SK-N-SH (cell line): ENCODE measurements around the gene FOXO1. TPM values are rescaled to one million over a fixed set of nuclear protein-coding genes. Genes with fewer than 3 reads are reported as not detected.

ENCODE experiments used
- CTCF ChIA-PET: fragments of 300-600, 350-600 bp; formaldehyde crosslinking; extraction: SDS; loops from one replicate; lab custom pipeline; 2021; lab: Yijun Ruan, JAX
- POLR2A ChIA-PET: fragments of 350-600 bp; sonication (Branson Sonifier 250); formaldehyde crosslinking; extraction: SDS; loops from one replicate; lab custom pipeline; 2020; ENCODE audit warnings: antibody characterized with exemption, inconsistent platforms; lab: Yijun Ruan, JAX
- DNase-seq: peaks from one replicate; pipeline ENCODE4 v3.0.0; 2012
- H2AFZ ChIP-seq: fragments of 200-600 bp; sonication (generic); 2 replicates; pipeline ENCODE4 v1.8.1; 2016; ENCODE audit warnings: antibody characterized with exemption, mild to moderate bottlenecking, low read depth
- H3F3A ChIP-seq: fragments of 200-600 bp; sonication (generic); replicated peaks from 2 replicates; pipeline ENCODE3; 2016; ENCODE audit warnings: antibody characterized with exemption, mild to moderate bottlenecking; ENCODE audit not compliant: insufficient read depth
- H3K27ac ChIP-seq, 2 experiments: fragments of 200-500 bp in 1 of 2; fragments of 200-600 bp in 1 of 2; sonication (Bioruptor generic) in 1 of 2; sonication (generic), shearing (Covaris generic) in 1 of 2; 2 replicates each; pipeline versions ENCODE4 v1.5.1 to v1.6.1; 2014 to 2016; ENCODE audit warnings: low read depth in 2 of 2, inconsistent platforms in 1 of 2, low read length in 1 of 2, mild to moderate bottlenecking in 1 of 2, mixed read lengths in 1 of 2
- H3K27me3 ChIP-seq: fragments of 200-600 bp; sonication (generic), shearing (Covaris generic); 2 replicates; pipeline ENCODE4 v1.6.1; 2016; ENCODE audit warnings: mixed run types; ENCODE audit not compliant: insufficient read depth
- H3K36me3 ChIP-seq, 2 experiments: fragments of 200-500 bp in 1 of 2; fragments of 200-600 bp in 1 of 2; sonication (Bioruptor generic) in 1 of 2; sonication (generic) in 1 of 2; replicated peaks in 1 of 2; 2 replicates each; pipeline versions ENCODE3 to v1.5.1; 2014 to 2016; ENCODE audit warnings: low read length in 1 of 2, mild to moderate bottlenecking in 1 of 2; ENCODE audit not compliant: insufficient read depth in 2 of 2, control insufficient read depth in 1 of 2
- H3K4me1 ChIP-seq, 2 experiments: fragments of 200-500 bp in 1 of 2; fragments of 200-600 bp in 1 of 2; sonication (Bioruptor generic) in 1 of 2; sonication (generic), shearing (Covaris generic) in 1 of 2; 2 replicates each; pipeline versions ENCODE4 v1.5.1 to v1.6.1; 2014 to 2016; ENCODE audit warnings: low read depth in 1 of 2, low read length in 1 of 2, mixed run types in 1 of 2; ENCODE audit not compliant: insufficient read depth in 2 of 2, control insufficient read depth in 1 of 2
- H3K4me2 ChIP-seq: fragments of 200-600 bp; sonication (generic), shearing (Covaris generic); 2 replicates; pipeline ENCODE4 v1.6.1; 2017; ENCODE audit warnings: mixed run types
- H3K4me3 ChIP-seq, 2 experiments: fragments of 200-500 bp in 1 of 2; fragments of 200-600 bp in 1 of 2; sonication (Bioruptor generic) in 1 of 2; sonication (generic), shearing (Covaris generic) in 1 of 2; 2 replicates each; pipeline versions ENCODE4 v1.5.1 to v1.8.1; 2014 to 2016; ENCODE audit warnings: low read depth in 2 of 2, inconsistent platforms in 1 of 2, low read length in 1 of 2, mild to moderate bottlenecking in 1 of 2, mixed read lengths in 1 of 2, moderate library complexity in 1 of 2
- H3K79me2 ChIP-seq: fragments of 200-600 bp; sonication (generic); 2 replicates; pipeline ENCODE4 v1.8.1; 2017; ENCODE audit warnings: mild to moderate bottlenecking; ENCODE audit not compliant: insufficient read depth
- H3K9ac ChIP-seq: fragments of 200-600 bp; sonication (generic); 2 replicates; pipeline ENCODE4 v1.6.1; 2017; ENCODE audit warnings: mixed run types
- H3K9me2 ChIP-seq: fragments of 200-600 bp; sonication (generic); 2 replicates; pipeline ENCODE4 v1.6.1; 2017; ENCODE audit warnings: mixed run types
- H3K9me3 ChIP-seq: fragments of 200-600 bp; sonication (generic); 2 replicates; pipeline ENCODE4 v1.6.1; 2017; ENCODE audit warnings: mixed run types, mild to moderate bottlenecking, moderate library complexity
- H4K20me1 ChIP-seq: fragments of 200-600 bp; sonication (generic); 2 replicates; pipeline ENCODE4 v1.6.1; 2017; ENCODE audit warnings: mild to moderate bottlenecking, mixed run types; ENCODE audit not compliant: insufficient read depth
- ELF1 ChIP-seq: IDR thresholded peaks from 2 replicates; pipeline ENCODE4 v1.4.0; 2012
- EZH2phosphoT487 ChIP-seq: fragments of 200-600 bp; sonication (generic); IDR thresholded peaks from 2 replicates; pipeline ENCODE4 v1.6.1; 2017; ENCODE audit warnings: low read depth, mixed run types, mild to moderate bottlenecking, antibody characterized with exemption, moderate library complexity, borderline replicate concordance
- FOSL2 ChIP-seq: IDR thresholded peaks from 2 replicates; pipeline ENCODE4 v1.4.0; 2012; ENCODE audit warnings: low read depth, mild to moderate bottlenecking, moderate library complexity, borderline replicate concordance
- FOXJ3 ChIP-seq: sonication (generic); formaldehyde crosslinking; IDR thresholded peaks from 2 replicates; pipeline ENCODE4 v1.5.1; 2020; ENCODE audit warnings: mild to moderate bottlenecking, missing genetic modification reagents
- FOXM1 ChIP-seq: IDR thresholded peaks from 2 replicates; pipeline ENCODE4 v1.4.0; 2012; ENCODE audit warnings: low read depth, mild to moderate bottlenecking
- GABPA ChIP-seq: IDR thresholded peaks from 2 replicates; pipeline ENCODE4 v1.4.0; 2012; ENCODE audit warnings: low read depth, mild to moderate bottlenecking
- GATA2 ChIP-seq: sonication (generic); formaldehyde crosslinking; IDR thresholded peaks from 2 replicates; pipeline ENCODE4 v1.5.0; 2020; ENCODE audit warnings: mild to moderate bottlenecking, missing genetic modification reagents
- MAX ChIP-seq: IDR thresholded peaks from 2 replicates; pipeline ENCODE4 v1.4.0; 2012; ENCODE audit warnings: low read depth
- MXI1 ChIP-seq: IDR thresholded peaks from 2 replicates; pipeline ENCODE4 v1.6.1; 2012; ENCODE audit warnings: mild to moderate bottlenecking, low read depth, low read length, improper control_type of control experiment
- NFIC ChIP-seq: IDR thresholded peaks from 2 replicates; pipeline ENCODE4 v1.4.0; 2012; ENCODE audit warnings: borderline replicate concordance
- RAD21 ChIP-seq: IDR thresholded peaks from 2 replicates; pipeline ENCODE4 v1.6.1; 2012; ENCODE audit warnings: mild to moderate bottlenecking, low read length
- REST ChIP-seq: IDR thresholded peaks from 2 replicates; pipeline ENCODE4 v1.6.1; 2012; ENCODE audit warnings: mild to moderate bottlenecking, low read depth, low read length, moderate library complexity
- SIN3A ChIP-seq: IDR thresholded peaks from 2 replicates; pipeline ENCODE4 v1.6.1; 2012; ENCODE audit warnings: low read depth, mild to moderate bottlenecking, low read length, moderate library complexity, borderline replicate concordance
- SMC3 ChIP-seq: IDR thresholded peaks from 2 replicates; pipeline ENCODE4 v1.6.1; 2012; ENCODE audit warnings: low read depth, low read length, improper control_type of control experiment
- TAF1 ChIP-seq: IDR thresholded peaks from 2 replicates; pipeline ENCODE4 v1.6.1; 2012; ENCODE audit warnings: low read depth, mild to moderate bottlenecking, low read length, moderate library complexity, borderline replicate concordance
- TCF12 ChIP-seq: IDR thresholded peaks from 2 replicates; pipeline ENCODE4 v1.4.0; 2012
- TEAD4 ChIP-seq: IDR thresholded peaks from 2 replicates; pipeline ENCODE4 v1.4.0; 2012; ENCODE audit warnings: mild to moderate bottlenecking, borderline replicate concordance; ENCODE audit not compliant: insufficient read depth
- USF1 ChIP-seq: IDR thresholded peaks from 2 replicates; pipeline ENCODE4 v1.4.0; 2012; ENCODE audit warnings: low read depth, borderline replicate concordance
- USF2 ChIP-seq: fragments of 150-350 bp; IDR thresholded peaks from 2 replicates; pipeline ENCODE4 v1.6.1; 2017; ENCODE audit warnings: antibody characterized with exemption, low read length, low read depth, borderline replicate concordance
- YY1 ChIP-seq: IDR thresholded peaks from 2 replicates; pipeline ENCODE4 v1.4.0; 2012; ENCODE audit warnings: low read depth, mild to moderate bottlenecking
- WGBS: methylation state at CpG from one replicate; pipeline ENCODE4 v1.1.6; 2017; ENCODE audit warnings: low lambda C conversion rate; 5-methylcytosine and 5-hydroxymethylcytosine counted together
- polyA plus RNA-seq, 3 experiments: library from polyadenylated mRNA; depleted of rRNA; stranded (reverse); fragments of >200 nt; gene quantifications; 2 replicates each; pipeline ENCODE4 v1.2.3, GENCODE V29; 2012

Gene FOXO1
- polyA plus RNA-seq, 1 of the 3 experiments (the other 2 are of a cell fraction), result 1.8 TPM

- ChIA-PET POLR2A (interaction anchor here (0.6 kb wide), 1 partner anchor 299 kb away, joined by 3 read pairs; no protein-coding TSS in a partner anchor), CTCF (interaction anchor here (1.2 kb wide), 1 partner anchor 12 kb away, joined by 3 read pairs; no protein-coding TSS in a partner anchor)
- Histone ChIP-seq H3K9ac (no peak overlapping the region), H3K36me3 (no peaks in the 10 kb centered on the region), H3K9me3 (no peaks in the 10 kb centered on the region), H3K27me3 (no peaks in the 10 kb centered on the region), H3F3A (no peaks in the 10 kb centered on the region), H4K20me1 (peaks cover 2% of the 10 kb centered on the region; the same call in 1 of the 2 replicates), H3K27ac (no peak overlapping the region), H2AFZ (no peak overlapping the region), H3K9me2 (no peaks in the 10 kb centered on the region), H3K4me3 (no peak overlapping the region), H3K4me2 (no peak overlapping the region), H3K79me2 (peaks cover 32% of the 10 kb centered on the region), H3K4me1 (peaks cover 2 to 17% of the 10 kb centered on the region in 2 experiments; a peak in 3 of 4 replicates)
- no peak for DNase-seq
- TF ChIP-seq TEAD4, result no peak
- TF ChIP-seq GATA2 (CRISPR knock-in tag), result no peak
- no peak for TF ChIP-seq MXI1
- no peak for TF ChIP-seq USF2
- no peak for TF ChIP-seq USF1
- TF ChIP-seq TCF12, result no peak
- no peak for TF ChIP-seq TAF1
- TF ChIP-seq FOXJ3, result no peak
- no peak for TF ChIP-seq EZH2phosphoT487
- TF ChIP-seq GABPA, result no peak
- 68% methylated on average over 3 of the region's 3 CpGs for WGBS
Measured at GRCh38 chr13:40653527-40654318, 12.7 kb downstream of the FOXO1 start.

- ChIA-PET CTCF (interaction anchor here (0.6 to 1.2 kb wide), 2 partner anchors 13 to 216 kb away, joined by 3 read pairs; no protein-coding TSS in a partner anchor), POLR2A (no interaction called here)
- Histone ChIP-seq H4K20me1 (peaks cover 4% of the 10 kb centered on the region; the same call in 1 of the 2 replicates), H3K4me2 (no peak overlapping the region), H3K4me1 (peaks cover 7 to 15% of the 10 kb centered on the region in 2 experiments; a peak in 3 of 4 replicates), H3K9ac (no peak overlapping the region), H3K9me3 (no peaks in the 10 kb centered on the region), H3K4me3 (no peak overlapping the region), H3K9me2 (no peaks in the 10 kb centered on the region), H3F3A (no peaks in the 10 kb centered on the region), H3K36me3 (no peaks in the 10 kb centered on the region), H3K27ac (no peak overlapping the region), H3K27me3 (no peaks in the 10 kb centered on the region), H2AFZ (no peak overlapping the region), H3K79me2 (peaks cover 30% of the 10 kb centered on the region; the same call in 1 of the 2 replicates)
- WGBS, result 84% methylated on average over 2 of the region's 2 CpGs
- no peak for DNase-seq
- TF ChIP-seq GATA2 (CRISPR knock-in tag), result no peak
- no peak for TF ChIP-seq MXI1
- TF ChIP-seq RAD21, result no peak
- no peak for TF ChIP-seq SIN3A
- no peak for TF ChIP-seq YY1
- no peak for TF ChIP-seq USF2
- TF ChIP-seq ELF1, result no peak
- no peak for TF ChIP-seq SMC3
- no peak for TF ChIP-seq NFIC
- no peak for TF ChIP-seq GABPA
- TF ChIP-seq REST, result no peak
- no peak for TF ChIP-seq TEAD4
- no peak for TF ChIP-seq MAX
- no peak for TF ChIP-seq FOSL2
- no peak for TF ChIP-seq FOXM1
Measured at GRCh38 chr13:40652588-40652940, 13.9 kb downstream of the FOXO1 start.
